Stimulated activated naive CD4-positive, alpha-beta T cell (primary cell): ENCODE results near the gene YPEL2.

Experiments used
- DNase-seq, 6 experiments: peaks; one replicate each; lab custom pipeline; 2025; lab: John Stamatoyannopoulos, UW

YPEL2 gene

GRCh38 chr17:59330053-59330942 is 1.2 kb upstream of the YPEL2 start:
- no peak for DNase-seq

- DNase-seq: peak in 4 of 6 experiments; percentile 11 to 44 (median 35)
Measured at GRCh38 chr17:59331929-59332748, 684 bp downstream of the YPEL2 start.

- no peak for DNase-seq
Measured at GRCh38 chr17:59332749-59333377, 1.4 kb downstream of the YPEL2 start.

- DNase-seq: no peak
Measured at GRCh38 chr17:59333836-59334235, 2.4 kb downstream of the YPEL2 start.

GRCh38 chr17:59335685-59336084 is 4.2 kb downstream of the YPEL2 start:
- DNase-seq: no peak

- DNase-seq: no peak
Measured at GRCh38 chr17:59337741-59338299, 6.4 kb downstream of the YPEL2 start.

- DNase-seq: no peak
Measured at GRCh38 chr17:59338498-59338897, 7.0 kb downstream of the YPEL2 start.

- DNase-seq: no peak
Measured at GRCh38 chr17:59341922-59342321, 10.5 kb downstream of the YPEL2 start.

- peak in 2 of 6 experiments; percentile 9 to 11 for DNase-seq
Measured at GRCh38 chr17:59342681-59343131, 11.3 kb downstream of the YPEL2 start.

- no peak for DNase-seq
Measured at GRCh38 chr17:59345476-59345875, 14.0 kb downstream of the YPEL2 start.

- DNase-seq: no peak
Measured at GRCh38 chr17:59346341-59346740, 14.9 kb downstream of the YPEL2 start.

- DNase-seq: no peak
Measured at GRCh38 chr17:59346876-59347407, 15.5 kb downstream of the YPEL2 start.

GRCh38 chr17:59347975-59348391 is 16.5 kb downstream of the YPEL2 start:
- no peak for DNase-seq

- no peak for DNase-seq
Measured at GRCh38 chr17:59349178-59349577, 17.7 kb downstream of the YPEL2 start.

GRCh38 chr17:59353106-59353854 is 21.8 kb downstream of the YPEL2 start:
- DNase-seq: no peak

- DNase-seq: no peak
Measured at GRCh38 chr17:59353936-59354755, 22.7 kb downstream of the YPEL2 start.

GRCh38 chr17:59355030-59355701 is 23.7 kb downstream of the YPEL2 start:
- DNase-seq: no peak

GRCh38 chr17:59355702-59356325 is 24.4 kb downstream of the YPEL2 start:
- DNase-seq: no peak
